HG03460 (cell line): ENCODE measurements around the gene RNLS.
A peak's percentile ranks its signal among the peaks of the same experiment; 100 is the strongest.
"Not testable (repeated sequence)": the region's sequence is repeated elsewhere in the genome, so short reads cannot be mapped to it uniquely, and the experiment has no call there.

Source experiments
- ATAC-seq: cut with Tn5 transposase; IDR thresholded peaks from one replicate; pipeline ENCODE4 v1.9.1; 2021; ENCODE audit not compliant: unreplicated experiment

The RNLS gene

GRCh38 chr10:88392222-88392621, 190.9 kb downstream of the RNLS start:
- ATAC-seq: peak; percentile 78

DNA sequence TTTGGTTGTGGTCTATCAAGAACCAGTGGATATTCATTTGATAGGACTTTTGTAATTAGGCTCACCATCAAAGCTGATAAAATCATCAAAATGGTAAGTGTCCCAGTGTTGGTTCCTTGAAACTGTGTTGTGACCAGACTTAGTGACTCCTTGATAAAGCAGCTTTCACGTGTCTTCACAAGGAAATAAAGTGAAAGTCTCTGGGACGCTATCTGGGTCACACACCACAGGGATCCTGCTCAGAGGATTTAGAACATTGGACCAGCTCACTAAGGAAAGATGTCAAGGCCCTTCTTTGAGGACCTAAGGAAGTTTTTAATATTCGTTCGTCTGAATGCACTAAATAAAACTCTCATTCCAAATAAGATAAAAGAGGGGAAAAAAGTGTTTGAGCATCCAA, 193.1 kb downstream of the RNLS start:
- ATAC-seq: no peak

DNA sequence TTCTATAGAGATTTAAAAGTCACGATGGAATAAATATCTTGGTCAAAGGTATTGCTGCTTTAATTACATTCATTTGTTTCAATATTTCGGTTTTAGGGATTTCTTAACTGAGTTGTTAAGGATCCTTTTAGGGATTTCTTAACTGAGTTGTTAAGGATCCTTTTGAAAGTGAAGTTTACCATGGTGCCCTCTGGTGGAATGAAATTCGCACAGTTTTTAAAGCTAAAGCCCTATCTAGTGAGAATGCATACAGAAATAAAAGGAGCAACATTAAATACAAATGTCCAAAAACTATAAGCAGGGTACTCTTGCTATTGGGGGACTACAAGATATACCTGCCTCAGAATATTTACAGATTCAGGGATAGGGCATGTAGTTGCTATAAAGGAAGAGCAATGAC, 193.7 kb downstream of the RNLS start:
- no peak for ATAC-seq

DNA sequence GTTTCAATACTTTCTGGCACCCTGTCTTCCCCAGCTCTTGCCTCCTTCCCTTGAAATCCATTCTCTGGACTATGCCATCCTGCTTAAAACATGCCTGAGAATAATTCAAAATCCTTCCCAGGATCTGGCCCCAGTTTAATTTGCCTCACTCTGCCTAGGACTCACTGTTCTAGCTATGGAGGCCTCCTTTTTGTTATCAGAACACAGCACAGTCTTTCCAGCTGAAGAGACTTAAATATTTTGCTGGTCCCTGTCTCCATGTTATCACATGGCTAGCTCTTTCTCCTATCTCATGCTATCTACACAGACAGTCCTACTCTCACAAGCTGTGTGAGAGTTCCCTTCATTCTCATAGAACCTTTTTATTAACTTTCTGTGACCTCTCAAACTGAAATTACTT, 194.8 kb downstream of the RNLS start:
- no peak for ATAC-seq

- peak; percentile 38 for ATAC-seq
These were observed 196.0 kb downstream of the RNLS start for GRCh38 chr10:88386821-88387773.

DNA sequence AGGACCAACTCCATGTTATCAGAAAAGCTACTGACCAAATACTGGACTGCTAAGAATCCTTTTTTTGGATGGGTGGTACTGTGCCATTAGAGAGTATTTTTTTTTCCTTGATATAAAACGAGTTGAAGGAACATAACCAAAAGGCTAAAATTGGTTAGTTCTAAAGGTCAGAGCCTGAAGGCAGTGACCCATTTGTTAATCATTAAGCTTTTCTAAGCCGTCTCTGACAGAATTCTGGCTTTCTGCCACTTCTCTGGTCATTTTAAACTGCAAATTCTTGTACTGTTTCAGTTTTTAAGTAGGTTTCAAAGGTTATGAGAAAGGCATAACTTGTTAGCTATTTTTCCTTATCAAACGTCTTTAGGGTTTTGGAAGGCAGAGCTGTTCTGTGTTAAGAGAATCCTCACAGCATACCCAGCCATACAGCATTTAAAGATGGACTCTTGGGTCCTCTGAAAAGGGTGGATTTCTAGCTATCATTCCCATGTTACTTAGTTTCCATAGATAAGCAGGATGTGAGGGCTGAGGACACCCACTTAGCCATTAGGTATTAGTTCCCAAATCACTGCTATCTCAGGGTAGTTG, 196.8 kb downstream of the RNLS start:
- ATAC-seq: peak; percentile 33

DNA sequence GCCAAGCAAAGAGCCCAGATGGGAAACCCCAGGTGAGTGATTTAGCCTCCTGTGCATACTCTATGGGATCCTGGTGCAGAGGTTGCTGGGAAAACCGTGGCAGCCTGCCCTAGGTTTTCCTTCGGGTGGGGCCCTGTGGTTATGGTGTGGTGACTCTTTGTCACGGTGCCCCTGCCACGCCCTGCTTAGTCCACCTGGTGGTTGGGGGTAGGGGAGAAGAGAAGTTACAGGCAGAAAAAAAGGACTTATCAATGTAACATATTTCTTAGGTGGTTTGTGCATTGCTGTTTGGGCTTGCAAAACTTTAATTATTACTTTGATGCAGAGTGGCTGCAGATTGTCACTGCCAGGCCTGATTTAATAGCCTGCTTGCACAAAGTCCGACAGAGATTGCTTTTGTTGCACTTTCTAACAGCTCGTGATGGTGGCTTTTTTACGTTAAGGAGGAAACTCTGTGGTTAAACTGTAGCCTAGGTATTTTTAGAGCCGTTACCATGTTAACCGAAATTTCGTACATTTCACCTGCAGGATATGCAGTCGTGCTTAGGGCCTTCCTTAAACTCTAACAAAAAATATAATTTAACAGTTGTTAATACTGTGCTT, 197.4 kb downstream of the RNLS start:
- ATAC-seq: peak; percentile 60

- ATAC-seq: no peak
These were observed 199.8 kb downstream of the RNLS start for GRCh38 chr10:88383276-88383675.

DNA sequence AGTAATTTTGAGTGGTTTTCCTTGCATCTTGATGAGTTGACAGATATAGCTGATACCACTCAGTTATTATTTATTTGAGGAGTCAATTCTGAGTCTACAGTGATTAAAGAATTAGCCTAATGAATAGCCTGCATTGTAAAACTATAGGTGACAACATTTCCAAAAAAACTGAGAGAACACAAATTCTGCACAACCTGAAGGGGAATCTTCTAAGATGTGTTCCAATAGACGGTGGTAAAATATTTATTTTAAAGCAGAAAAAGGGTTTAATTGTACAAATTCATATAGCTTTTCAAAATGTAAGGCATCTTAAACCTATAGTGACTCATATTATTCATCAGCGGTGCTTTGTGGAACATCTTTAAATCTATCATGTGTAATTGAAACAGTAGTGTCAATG, 200.4 kb downstream of the RNLS start:
- no peak for ATAC-seq

GRCh38 chr10:88379575-88379974, 203.5 kb downstream of the RNLS start:
- ATAC-seq: no peak

- no peak for ATAC-seq
These were observed 205.6 kb downstream of the RNLS start for GRCh38 chr10:88377510-88377909.

GRCh38 chr10:88374392-88375175, 208.5 kb downstream of the RNLS start:
- no peak for ATAC-seq

GRCh38 chr10:88372881-88373592, 210.1 kb downstream of the RNLS start:
- ATAC-seq: no peak

- ATAC-seq: no peak
These were observed 210.9 kb downstream of the RNLS start for GRCh38 chr10:88372051-88372715.

DNA sequence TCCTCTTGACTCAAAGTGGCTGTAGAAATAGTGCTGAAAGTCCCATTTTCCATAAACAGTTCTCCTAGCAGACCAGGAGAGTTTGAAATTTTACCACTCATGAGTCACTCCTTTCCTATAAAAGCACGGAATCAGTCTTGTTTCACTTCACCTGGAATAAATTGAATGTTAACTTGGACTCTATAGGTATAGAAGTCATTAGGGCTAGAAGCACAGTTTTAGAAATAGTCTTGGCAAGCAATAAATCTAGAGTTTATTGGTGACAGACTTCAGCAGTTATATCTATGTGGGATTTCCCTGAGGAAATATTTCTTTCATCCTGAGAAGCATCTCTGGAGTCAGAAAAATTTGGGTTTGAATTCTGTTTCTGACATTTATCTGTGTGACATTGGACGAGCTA, 212.4 kb downstream of the RNLS start:
- ATAC-seq: no peak

GRCh38 chr10:88366772-88367171, 216.3 kb downstream of the RNLS start:
- ATAC-seq: no peak

DNA sequence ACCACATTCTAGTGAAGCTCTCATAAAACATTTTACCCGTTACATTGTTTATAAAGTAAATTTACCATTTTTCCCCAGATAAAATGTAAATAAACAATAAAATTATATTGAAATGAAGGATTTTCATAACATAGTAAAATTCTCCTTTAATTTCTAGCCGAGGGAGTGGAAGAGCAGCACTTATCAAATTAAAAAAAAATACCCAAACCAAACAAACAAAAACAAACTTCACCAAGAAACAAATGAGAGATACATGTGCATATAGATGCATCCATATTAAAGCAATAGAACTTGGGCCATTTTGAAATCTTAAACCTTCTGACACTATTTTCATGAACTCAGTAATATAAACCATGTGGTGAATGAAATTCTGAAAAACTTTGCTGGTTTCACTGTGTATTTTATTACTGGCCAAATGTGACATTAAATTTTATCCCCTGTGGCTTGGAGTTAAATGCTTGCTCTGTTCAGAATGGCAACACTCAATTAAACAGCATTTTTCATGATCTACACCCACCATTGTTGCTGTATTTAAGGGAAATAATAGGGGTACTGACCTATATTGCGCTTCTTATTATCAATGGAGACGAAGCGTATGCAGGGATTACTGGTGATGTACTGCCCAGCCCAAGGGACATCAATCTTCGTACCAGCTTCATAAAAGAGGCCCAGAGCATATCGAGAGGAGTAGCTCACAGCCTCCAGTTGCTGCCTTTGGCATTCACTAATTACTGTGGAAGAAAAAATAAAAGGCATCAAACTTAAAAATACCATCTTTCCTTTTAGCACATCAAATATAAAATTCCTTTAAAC, 220.9 kb downstream of the RNLS start:
- ATAC-seq: no peak

GRCh38 chr10:88361494-88361893, 221.6 kb downstream of the RNLS start:
- no peak for ATAC-seq

DNA sequence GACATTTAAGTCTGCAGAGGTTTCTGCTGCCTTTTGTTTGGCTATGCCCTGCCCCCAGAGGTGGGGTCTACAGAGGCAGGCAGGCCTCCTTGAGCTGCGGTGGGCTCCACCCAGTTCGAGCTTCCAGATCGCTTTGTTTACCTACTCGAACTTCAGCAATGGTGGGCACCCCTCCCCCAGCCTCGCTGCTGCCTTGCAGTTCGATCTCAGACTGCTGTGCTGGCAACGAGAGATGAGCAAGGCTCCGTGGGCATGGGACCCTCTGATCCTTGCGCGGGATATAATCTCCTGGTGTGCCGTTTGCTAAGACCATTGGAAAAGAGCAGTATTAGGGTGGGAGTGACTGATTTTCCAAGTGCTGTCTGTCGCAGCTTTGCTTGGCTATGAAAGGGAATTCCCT, 227.4 kb downstream of the RNLS start:
- ATAC-seq: not testable (repeated sequence)
